ENCODE measurements around the gene LAIR1.
"Not testable (repeated sequence)": the region's sequence is repeated elsewhere in the genome, so short reads cannot be mapped to it uniquely, and the experiment has no call there.

Gene LAIR1

GRCh38 chr19:54390942-54391577, 26.3 kb upstream of the LAIR1 start:
- peaks cover 46% of the 10 kb centered on the region for H3K27me3 Mint-ChIP-seq
- CTCF ChIA-PET: interaction anchor here (0.8 to 5.0 kb wide), 25 partner anchors 12 to 232 kb away, joined by 3 to 128 read pairs (median 5); partner anchors contain the start of genes LAIR1 and LENG1
- peak overlapping the region; percentile 79 for H3K27ac Mint-ChIP-seq
- DNase-seq: peak; percentile 77
- no peaks in the 10 kb centered on the region for H3K9me3 Mint-ChIP-seq
- no peaks in the 10 kb centered on the region for H3K36me3 Mint-ChIP-seq
- peak overlapping the region; percentile 48 for H3K4me3 Mint-ChIP-seq
- peaks cover 44% of the 10 kb centered on the region for H3K4me1 Mint-ChIP-seq

- Mint-ChIP-seq H3K9me3 (no peaks in the 10 kb centered on the region), H3K27ac (peak overlapping the region; percentile 90), H3K4me1 (peaks cover 55% of the 10 kb centered on the region), H3K4me3 (peak overlapping the region; percentile 73), H3K36me3 (no peaks in the 10 kb centered on the region), H3K27me3 (peaks cover 55% of the 10 kb centered on the region)
- DNase-seq: no peak
- CTCF ChIA-PET: interaction anchor here (1.3 to 5.0 kb wide), 13 partner anchors 11 to 123 kb away, joined by 3 to 128 read pairs (median 5); partner anchors contain the start of gene LAIR1
Measured at GRCh38 chr19:54389553-54389952, 24.8 kb upstream of the LAIR1 start.

GRCh38 chr19:54388802-54389139, 24.0 kb upstream of the LAIR1 start:
- Mint-ChIP-seq H3K36me3 (no peaks in the 10 kb centered on the region), H3K4me3 (peak overlapping the region; percentile 73), H3K27ac (peak overlapping the region; percentile 90), H3K9me3 (no peaks in the 10 kb centered on the region), H3K4me1 (peaks cover 55% of the 10 kb centered on the region), H3K27me3 (peaks cover 54% of the 10 kb centered on the region)
- DNase-seq: no peak
- CTCF ChIA-PET: interaction anchor here (1.0 to 5.0 kb wide), 11 partner anchors 10 to 64 kb away, joined by 3 to 128 read pairs (median 4); partner anchors contain the start of gene LAIR1

- DNase-seq: peak; percentile 71
- Mint-ChIP-seq H3K36me3 (no peaks in the 10 kb centered on the region), H3K27ac (peak overlapping the region; percentile 90), H3K9me3 (peaks cover 1% of the 10 kb centered on the region), H3K4me1 (peaks cover 59% of the 10 kb centered on the region), H3K4me3 (peak overlapping the region; percentile 73), H3K27me3 (peaks cover 52% of the 10 kb centered on the region)
- CTCF ChIA-PET: interaction anchor here (1.0 to 5.0 kb wide), 11 partner anchors 9 to 64 kb away, joined by 3 to 128 read pairs (median 4); partner anchors contain the start of gene LAIR1
Measured at GRCh38 chr19:54387991-54388801, 23.5 kb upstream of the LAIR1 start.

GRCh38 chr19:54383330-54383729, 18.6 kb upstream of the LAIR1 start:
- DNase-seq: no peak
- CTCF ChIA-PET: no interaction called here
- Mint-ChIP-seq H3K9me3 (peaks cover 11% of the 10 kb centered on the region), H3K4me1 (peaks cover 55% of the 10 kb centered on the region), H3K36me3 (peaks cover 10% of the 10 kb centered on the region), H3K27me3 (peaks cover 56% of the 10 kb centered on the region), H3K4me3 (no peak overlapping the region), H3K27ac (peak overlapping the region; percentile 68)

- Mint-ChIP-seq H3K4me1 (peaks cover 54% of the 10 kb centered on the region), H3K9me3 (peaks cover 11% of the 10 kb centered on the region), H3K27me3 (peaks cover 54% of the 10 kb centered on the region), H3K36me3 (peaks cover 10% of the 10 kb centered on the region)
- not testable (repeated sequence) for DNase-seq, H3K4me3 Mint-ChIP-seq, H3K27ac Mint-ChIP-seq
- CTCF ChIA-PET: interaction anchor here (1.2 kb wide), 1 partner anchor 17 kb away, joined by 4 read pairs; the partner anchor contains the start of gene LAIR1
Measured at GRCh38 chr19:54382041-54382440, 17.3 kb upstream of the LAIR1 start.

- H3K9me3 Mint-ChIP-seq: peaks cover 11% of the 10 kb centered on the region
- peaks cover 61% of the 10 kb centered on the region for H3K4me1 Mint-ChIP-seq
- CTCF ChIA-PET: no interaction called here
- no peak overlapping the region for H3K27ac Mint-ChIP-seq
- DNase-seq: no peak
- no peak overlapping the region for H3K4me3 Mint-ChIP-seq
- H3K36me3 Mint-ChIP-seq: peaks cover 14% of the 10 kb centered on the region
- peaks cover 58% of the 10 kb centered on the region for H3K27me3 Mint-ChIP-seq
Measured at GRCh38 chr19:54380897-54381296, 16.2 kb upstream of the LAIR1 start.

- H3K4me3 Mint-ChIP-seq: no peak overlapping the region
- peak overlapping the region; percentile 2 for H3K27ac Mint-ChIP-seq
- no peak for DNase-seq
- H3K36me3 Mint-ChIP-seq: peaks cover 17% of the 10 kb centered on the region
- H3K9me3 Mint-ChIP-seq: peaks cover 11% of the 10 kb centered on the region
- H3K27me3 Mint-ChIP-seq: peaks cover 64% of the 10 kb centered on the region
- H3K4me1 Mint-ChIP-seq: peaks cover 68% of the 10 kb centered on the region
- CTCF ChIA-PET: interaction anchor here (2.1 kb wide), 2 partner anchors 10 to 11 kb away, joined by 10 to 12 read pairs; no protein-coding TSS in a partner anchor
Measured at GRCh38 chr19:54379187-54379678, 14.5 kb upstream of the LAIR1 start.

GRCh38 chr19:54376610-54377285, 12.0 kb upstream of the LAIR1 start:
- Mint-ChIP-seq H3K27ac (peak overlapping the region; percentile 39), H3K9me3 (peaks cover 10% of the 10 kb centered on the region), H3K4me3 (no peak overlapping the region), H3K4me1 (peaks cover 80% of the 10 kb centered on the region), H3K27me3 (peaks cover 68% of the 10 kb centered on the region), H3K36me3 (peaks cover 17% of the 10 kb centered on the region)
- CTCF ChIA-PET: no interaction called here
- no peak for DNase-seq

GRCh38 chr19:54375181-54375938, 10.6 kb upstream of the LAIR1 start:
- H3K27ac Mint-ChIP-seq: peak overlapping the region; percentile 82
- H3K4me1 Mint-ChIP-seq: peaks cover 86% of the 10 kb centered on the region
- H3K36me3 Mint-ChIP-seq: peaks cover 11% of the 10 kb centered on the region
- CTCF ChIA-PET: interaction anchor here (1.0 to 1.4 kb wide), 2 partner anchors 13 to 21 kb away, joined by 3 to 5 read pairs; no protein-coding TSS in a partner anchor
- peaks cover 58% of the 10 kb centered on the region for H3K27me3 Mint-ChIP-seq
- H3K4me3 Mint-ChIP-seq: peak overlapping the region; percentile 78
- peak; percentile 31 for DNase-seq
- H3K9me3 Mint-ChIP-seq: not testable (repeated sequence)

GRCh38 chr19:54373781-54374631, 9.3 kb upstream of the LAIR1 start:
- H3K9me3 Mint-ChIP-seq: no peaks in the 10 kb centered on the region
- CTCF ChIA-PET: interaction anchor here (1.0 to 1.4 kb wide), 2 partner anchors 14 to 19 kb away, joined by 3 to 5 read pairs; no protein-coding TSS in a partner anchor
- peaks cover 12% of the 10 kb centered on the region for H3K36me3 Mint-ChIP-seq
- no peak overlapping the region for H3K27ac Mint-ChIP-seq
- H3K27me3 Mint-ChIP-seq: peaks cover 53% of the 10 kb centered on the region
- H3K4me1 Mint-ChIP-seq: peaks cover 87% of the 10 kb centered on the region
- no peak for DNase-seq
- H3K4me3 Mint-ChIP-seq: peak overlapping the region; percentile 78

- H3K4me3 Mint-ChIP-seq, DNase-seq, H3K9me3 Mint-ChIP-seq, H3K27ac Mint-ChIP-seq: not testable (repeated sequence)
- CTCF ChIA-PET: interaction anchor here (0.9 to 2.1 kb wide), 3 partner anchors 17 to 21 kb away, joined by 3 to 7 read pairs (median 4); no protein-coding TSS in a partner anchor
- Mint-ChIP-seq H3K4me1 (peaks cover 82% of the 10 kb centered on the region), H3K27me3 (peaks cover 46% of the 10 kb centered on the region), H3K36me3 (peaks cover 14% of the 10 kb centered on the region)
Measured at GRCh38 chr19:54371453-54371852, 6.7 kb upstream of the LAIR1 start.
